Gastrocnemius medialis (tissue), 4 donors: ENCODE measurements around the gene MARCHF11.

Source experiments
- POLR2A ChIP-seq, 2 donors: fragments of 450-650 bp; IDR thresholded peaks; one replicate each; pipeline ENCODE4 v1.6.1; 2017; ENCODE audit warnings: antibody characterized with exemption in 2 of 2, mild to moderate bottlenecking in 2 of 2, moderate library complexity in 2 of 2
- TF ChIP-seq, protein P1 (sequence below), 5 experiments: fragments of 450-650 bp in 3 of 5; fragments of 200-600 bp in 2 of 5; sonication (generic) in 2 of 5; IDR thresholded peaks in 4 of 5; conservative IDR thresholded peaks in 1 of 5; 1 replicate in 4 of 5; 2 replicates in 1 of 5; pipeline ENCODE4 v1.5.1; 2016 to 2019; ENCODE audit warnings: antibody characterized with exemption in 5 of 5, mild to moderate bottlenecking in 3 of 5, moderate library complexity in 3 of 5

DNA sequence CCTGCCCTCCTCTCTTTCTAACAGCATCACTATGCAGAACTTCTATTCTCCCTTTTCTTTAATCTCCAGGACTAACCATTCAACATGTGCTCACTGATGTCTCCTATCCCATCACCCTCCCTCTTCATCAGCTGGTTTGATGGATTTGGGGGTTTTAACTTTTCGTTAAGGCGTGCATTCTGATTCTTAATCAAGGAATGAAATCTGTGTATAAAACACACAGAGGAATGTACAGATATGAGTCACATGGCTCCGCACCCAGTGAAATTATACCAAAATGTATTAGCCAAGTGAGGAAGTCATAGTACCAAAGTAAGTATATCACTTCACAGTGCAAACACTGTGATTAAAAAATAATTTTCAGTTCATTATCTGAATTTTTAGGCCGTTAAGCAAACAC lies 35.2 kb downstream of the MARCHF11 start:
- TF ChIP-seq, protein P1, sequence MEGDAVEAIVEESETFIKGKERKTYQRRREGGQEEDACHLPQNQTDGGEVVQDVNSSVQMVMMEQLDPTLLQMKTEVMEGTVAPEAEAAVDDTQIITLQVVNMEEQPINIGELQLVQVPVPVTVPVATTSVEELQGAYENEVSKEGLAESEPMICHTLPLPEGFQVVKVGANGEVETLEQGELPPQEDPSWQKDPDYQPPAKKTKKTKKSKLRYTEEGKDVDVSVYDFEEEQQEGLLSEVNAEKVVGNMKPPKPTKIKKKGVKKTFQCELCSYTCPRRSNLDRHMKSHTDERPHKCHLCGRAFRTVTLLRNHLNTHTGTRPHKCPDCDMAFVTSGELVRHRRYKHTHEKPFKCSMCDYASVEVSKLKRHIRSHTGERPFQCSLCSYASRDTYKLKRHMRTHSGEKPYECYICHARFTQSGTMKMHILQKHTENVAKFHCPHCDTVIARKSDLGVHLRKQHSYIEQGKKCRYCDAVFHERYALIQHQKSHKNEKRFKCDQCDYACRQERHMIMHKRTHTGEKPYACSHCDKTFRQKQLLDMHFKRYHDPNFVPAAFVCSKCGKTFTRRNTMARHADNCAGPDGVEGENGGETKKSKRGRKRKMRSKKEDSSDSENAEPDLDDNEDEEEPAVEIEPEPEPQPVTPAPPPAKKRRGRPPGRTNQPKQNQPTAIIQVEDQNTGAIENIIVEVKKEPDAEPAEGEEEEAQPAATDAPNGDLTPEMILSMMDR (IDR thresholded peaks at IDR 0.05 in 4 of 5, conservative IDR thresholded peaks at IDR 0.05 in 1 of 5), result no peak
- no peak for TF ChIP-seq POLR2A (IDR thresholded peaks at IDR 0.05)
